GM10266 (cell line): Measurements from ENCODE around the gene CWH43.
A peak's percentile ranks its signal among the peaks of the same experiment; 100 is the strongest.

Experiments used
- DNase-seq: peaks from one replicate; pipeline ENCODE4 v3.0.0; 2012; ENCODE audit errors: extremely low spot score
- CTCF ChIP-seq: IDR thresholded peaks from 2 replicates; pipeline ENCODE4 v1.5.1; 2012; ENCODE audit warnings: mild to moderate bottlenecking, low read depth; ENCODE audit not compliant: control insufficient read depth, insufficient read depth; ENCODE audit errors: missing control alignments

Gene CWH43

DNA sequence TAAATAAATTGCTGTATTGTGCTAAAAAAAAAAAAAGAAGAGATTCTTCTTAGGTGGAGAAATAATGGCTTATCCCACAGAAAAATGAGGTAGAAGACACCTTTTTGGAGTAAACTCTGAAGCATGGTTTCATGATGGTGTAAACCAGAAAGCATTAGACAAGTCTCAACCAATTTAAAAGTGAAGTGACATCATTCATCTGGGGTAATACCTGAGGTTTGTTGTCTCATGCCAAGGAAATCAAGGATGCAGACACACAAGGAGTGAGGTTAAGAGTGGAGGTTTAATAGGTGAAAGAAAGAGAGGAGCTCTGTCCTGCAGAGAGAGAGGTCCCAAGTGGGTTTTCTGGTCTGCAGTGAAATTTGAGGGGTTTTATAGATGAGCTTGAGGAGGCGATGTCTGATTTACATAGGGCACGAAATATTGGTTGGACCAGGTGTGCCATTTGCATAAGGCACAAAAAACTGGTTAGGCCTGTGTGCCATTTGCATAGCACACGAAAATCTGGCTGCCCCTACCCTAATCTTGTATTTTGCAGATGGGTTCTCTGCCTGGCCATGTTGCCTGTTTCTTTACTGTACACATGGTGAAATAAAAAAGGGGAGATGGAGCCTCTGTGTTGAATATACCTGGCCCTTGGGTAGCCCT lies 25.0 kb upstream of the CWH43 start:
- no peak for TF ChIP-seq CTCF
- DNase-seq = no peak

DNA sequence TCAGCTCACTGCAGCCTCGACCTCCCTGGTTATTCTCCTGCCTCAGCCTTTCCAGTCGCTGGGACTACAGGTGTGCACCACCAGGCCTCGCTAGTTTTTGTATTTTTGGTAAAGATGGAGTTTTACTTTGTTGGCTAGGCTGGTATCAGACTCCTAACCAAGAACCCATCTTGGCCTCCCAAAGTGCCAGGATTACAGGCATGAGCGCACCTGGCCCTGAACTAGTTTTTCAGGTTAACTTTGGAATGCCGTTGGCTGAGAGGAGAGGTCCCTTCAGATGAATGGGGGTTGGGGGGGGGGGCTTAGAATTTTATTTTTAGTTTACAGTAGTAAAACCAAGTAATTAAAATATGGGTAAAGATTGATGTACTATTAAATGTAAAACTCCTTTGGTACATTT lies 23.4 kb upstream of the CWH43 start:
- DNase-seq = no peak
- no peak for TF ChIP-seq CTCF

GRCh38 chr4:48963042-48963679 lies 22.9 kb upstream of the CWH43 start:
- peak; percentile 62 for DNase-seq
- peak; percentile 97 for TF ChIP-seq CTCF

DNA sequence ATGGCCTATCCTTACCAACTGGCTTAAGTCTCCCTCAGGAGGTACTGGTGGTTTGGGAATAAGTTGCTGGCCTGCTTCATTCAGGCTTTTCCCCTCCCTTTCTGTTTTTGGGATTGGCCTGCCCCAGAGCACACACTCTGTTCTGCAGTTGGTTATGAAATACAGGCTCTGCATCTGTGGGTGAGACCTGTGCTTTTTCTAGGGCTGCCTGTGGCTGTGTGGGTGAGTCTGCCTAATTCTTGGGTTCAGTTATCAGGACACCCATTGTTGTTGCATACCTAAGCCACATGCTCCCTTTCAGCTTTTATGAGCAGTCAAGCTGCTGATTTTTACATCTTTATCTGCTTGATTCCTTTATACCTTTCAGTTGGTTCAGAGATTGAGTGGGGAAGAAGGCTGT lies 19.0 kb upstream of the CWH43 start:
- no peak for DNase-seq
- no peak for TF ChIP-seq CTCF

GRCh38 chr4:48967631-48968030 lies 18.4 kb upstream of the CWH43 start:
- DNase-seq = no peak
- TF ChIP-seq CTCF = no peak

DNA sequence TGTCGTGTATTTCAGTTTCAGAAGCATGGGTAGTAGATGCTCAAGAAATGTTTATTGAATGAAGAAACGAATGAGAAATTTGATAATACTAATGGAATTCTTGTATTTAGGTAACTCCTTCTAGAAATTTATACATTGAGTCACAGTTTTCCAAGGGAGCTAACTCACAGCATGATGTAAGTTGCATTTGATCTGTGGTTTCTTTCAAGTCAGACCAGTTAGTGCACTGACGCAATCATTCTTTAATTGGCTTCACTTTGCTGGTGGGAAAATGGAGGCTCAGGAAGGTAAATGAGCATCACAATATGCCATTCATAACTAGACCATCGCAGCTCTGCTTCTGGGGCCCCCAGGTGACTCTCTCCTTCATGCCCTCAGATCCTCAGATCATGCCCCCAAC lies 17.3 kb upstream of the CWH43 start:
- TF ChIP-seq CTCF = no peak
- no peak for DNase-seq

DNA sequence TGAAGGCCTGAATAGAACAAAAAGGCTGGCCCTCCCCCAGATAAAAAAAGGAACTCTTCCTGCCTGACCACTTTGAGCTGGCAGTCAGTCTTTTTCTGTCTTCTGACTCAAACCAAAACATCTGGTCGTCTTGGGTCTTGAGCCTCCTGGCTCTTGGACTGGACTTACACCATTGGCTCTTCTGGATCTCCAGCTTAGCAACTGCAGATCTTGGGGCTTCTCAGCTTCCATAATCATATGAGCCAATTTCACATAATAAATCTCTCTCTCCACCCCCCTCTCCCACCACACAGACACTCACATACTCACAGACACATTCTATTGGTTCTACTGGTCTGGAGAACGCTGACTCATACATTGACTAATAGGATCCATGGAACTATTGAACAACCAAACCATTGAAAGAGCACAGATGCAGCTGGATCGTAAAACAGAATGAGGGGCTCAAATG lies 15.6 kb upstream of the CWH43 start:
- TF ChIP-seq CTCF = no peak
- no peak for DNase-seq
